ENCODE data around the gene PDK4.
"Not testable (repeated sequence)": the region's sequence is repeated elsewhere in the genome, so short reads cannot be mapped to it uniquely, and the experiment has no call there.

The PDK4 gene

DNA sequence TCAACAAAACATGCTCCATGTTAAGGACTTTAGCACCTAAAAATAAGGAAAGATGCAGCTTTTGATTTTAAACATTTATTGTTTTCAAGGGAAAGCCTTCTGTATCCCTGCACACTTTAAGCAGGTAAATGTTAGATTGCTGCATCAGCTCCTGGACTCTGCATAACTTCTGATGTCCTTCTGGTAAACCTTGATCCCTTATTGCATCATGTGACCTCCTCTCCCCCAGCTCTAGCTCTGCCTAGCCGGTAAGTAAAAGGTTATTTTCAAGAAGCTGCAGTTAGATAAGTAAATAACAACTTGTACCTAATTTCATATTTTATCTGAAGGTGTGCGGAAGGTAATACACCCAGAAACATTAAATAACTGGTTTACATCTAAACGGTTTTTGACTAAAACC, 37.5 kb downstream of the PDK4 start:
- DNase-seq: no peak

DNA sequence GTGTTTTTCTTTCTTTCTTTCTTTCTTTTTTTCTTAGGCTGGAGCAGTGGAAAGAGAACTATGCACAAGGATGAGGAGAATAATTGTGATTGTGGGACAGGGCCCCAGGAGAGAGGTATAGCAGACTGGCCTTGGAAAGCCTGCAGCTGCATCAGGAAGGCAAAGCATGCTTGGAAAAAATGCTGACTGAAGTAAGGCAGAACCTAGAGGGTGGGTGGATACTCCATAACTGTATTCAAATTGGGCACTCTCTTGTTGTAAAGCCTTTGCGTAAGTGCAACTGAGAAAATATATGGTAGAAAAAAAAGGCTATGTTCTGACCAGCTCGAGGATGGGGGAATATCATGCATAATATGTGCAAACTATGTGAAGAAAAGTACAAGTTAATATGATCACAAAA, 39.5 kb downstream of the PDK4 start:
- no peak for DNase-seq

DNA sequence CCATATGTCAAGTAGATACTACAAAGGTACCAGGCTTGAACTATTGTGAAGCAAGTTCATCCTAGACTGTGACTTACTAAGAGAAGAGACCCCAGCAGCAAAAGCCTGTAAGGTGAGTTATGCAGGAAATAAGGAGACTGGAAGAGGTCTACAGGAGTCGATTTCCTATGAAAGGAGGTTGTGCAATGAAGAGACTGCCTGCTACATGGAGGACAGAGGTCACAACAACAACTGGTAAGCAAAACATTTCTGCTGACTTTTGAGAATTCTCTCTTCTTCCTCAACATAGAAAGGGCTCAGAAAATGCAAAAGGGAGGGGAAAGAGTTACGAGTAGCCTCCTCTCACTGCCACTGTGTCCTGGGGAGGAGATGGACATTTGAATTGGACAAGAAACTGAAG, 42.4 kb downstream of the PDK4 start:
- DNase-seq: no peak

GRCh38 chr7:95552010-95552926, 44.0 kb downstream of the PDK4 start:
- not testable (repeated sequence) for DNase-seq

- DNase-seq: no peak
Observed at GRCh38 chr7:95550546-95550945, 45.8 kb downstream of the PDK4 start.

GRCh38 chr7:95549818-95550529, 46.3 kb downstream of the PDK4 start:
- DNase-seq: peak; percentile 90

DNA sequence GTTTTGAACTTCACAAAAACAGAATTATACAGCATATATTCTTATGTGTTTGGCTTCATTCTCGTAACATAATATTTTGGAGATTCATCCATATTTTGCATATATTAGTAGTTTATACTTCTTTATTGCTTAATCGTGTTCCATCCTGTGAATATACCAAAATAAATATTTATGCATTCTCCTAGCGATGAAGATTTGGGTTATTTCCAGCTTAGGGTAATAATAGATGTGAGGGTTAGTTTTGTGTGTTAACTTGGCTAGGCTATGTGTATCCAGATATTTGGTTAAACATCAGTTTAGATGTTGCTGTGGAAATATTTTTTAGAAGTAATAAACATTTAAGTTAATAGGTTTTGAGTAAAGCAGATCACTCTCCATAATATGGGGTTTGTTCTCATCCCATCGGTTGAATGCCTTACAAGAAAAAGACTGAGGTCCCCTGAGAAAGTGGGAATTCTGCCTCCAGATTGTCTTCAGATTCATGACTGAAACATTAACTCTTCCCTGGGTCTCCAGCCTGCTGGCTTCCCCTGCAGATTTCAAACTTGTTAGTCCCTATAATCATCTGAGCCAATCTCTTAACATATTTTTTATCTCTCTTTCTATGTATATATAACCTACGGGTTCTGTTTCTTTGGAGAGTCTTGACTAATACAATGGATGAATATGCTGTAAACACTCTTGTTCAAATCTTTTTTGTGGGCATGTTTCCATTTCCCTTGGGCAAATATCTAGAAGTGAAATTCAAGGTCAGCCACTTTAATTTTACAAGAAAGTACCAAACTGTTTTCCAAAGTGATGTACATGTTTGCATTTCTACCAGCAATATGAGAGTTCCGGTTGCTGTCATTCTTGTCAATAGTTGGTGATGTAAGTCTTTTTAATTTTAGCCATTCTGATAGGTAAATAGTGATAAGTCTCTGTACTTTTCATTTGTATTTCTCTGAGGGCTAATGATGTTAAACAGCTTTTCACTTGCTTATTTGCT, 48.7 kb downstream of the PDK4 start:
- no peak for DNase-seq

DNA sequence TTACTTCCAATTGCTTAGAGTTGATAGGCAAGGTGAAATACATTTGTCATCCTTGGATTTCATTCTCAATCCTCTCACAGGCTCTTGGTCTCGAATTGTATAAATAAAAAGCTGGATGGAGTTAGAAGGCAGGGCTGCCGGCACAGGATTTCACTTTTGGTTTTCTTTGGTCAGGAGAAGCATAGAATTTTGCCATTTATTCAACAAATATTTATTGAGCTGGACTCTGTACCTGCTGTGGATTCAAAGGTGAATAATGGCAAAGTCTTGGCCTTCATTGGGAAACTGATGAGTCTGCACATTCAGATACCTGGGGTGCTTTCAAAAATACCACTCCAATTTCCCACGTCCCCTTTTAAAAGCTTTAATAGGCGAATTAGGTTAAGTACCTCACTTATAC, 49.7 kb downstream of the PDK4 start:
- DNase-seq: no peak

DNA sequence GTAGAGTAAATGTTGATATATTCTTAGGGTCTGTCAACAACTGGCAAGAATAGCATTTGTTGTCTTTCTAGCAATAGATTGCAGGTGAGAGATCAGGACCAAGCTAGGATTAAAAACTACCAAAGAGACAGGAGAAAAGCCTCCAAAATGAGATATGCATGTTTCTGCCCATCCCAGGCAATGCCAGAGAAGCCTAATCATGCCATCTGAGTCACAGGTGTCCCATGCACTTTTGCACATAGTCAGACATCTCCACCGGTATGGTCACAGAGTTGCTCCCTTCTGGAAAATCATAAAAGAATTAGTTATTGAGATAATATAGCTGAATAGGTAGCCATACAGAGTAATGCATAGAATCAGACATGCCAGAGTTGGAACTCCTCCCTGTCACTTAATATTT, 50.6 kb downstream of the PDK4 start:
- DNase-seq: no peak

DNA sequence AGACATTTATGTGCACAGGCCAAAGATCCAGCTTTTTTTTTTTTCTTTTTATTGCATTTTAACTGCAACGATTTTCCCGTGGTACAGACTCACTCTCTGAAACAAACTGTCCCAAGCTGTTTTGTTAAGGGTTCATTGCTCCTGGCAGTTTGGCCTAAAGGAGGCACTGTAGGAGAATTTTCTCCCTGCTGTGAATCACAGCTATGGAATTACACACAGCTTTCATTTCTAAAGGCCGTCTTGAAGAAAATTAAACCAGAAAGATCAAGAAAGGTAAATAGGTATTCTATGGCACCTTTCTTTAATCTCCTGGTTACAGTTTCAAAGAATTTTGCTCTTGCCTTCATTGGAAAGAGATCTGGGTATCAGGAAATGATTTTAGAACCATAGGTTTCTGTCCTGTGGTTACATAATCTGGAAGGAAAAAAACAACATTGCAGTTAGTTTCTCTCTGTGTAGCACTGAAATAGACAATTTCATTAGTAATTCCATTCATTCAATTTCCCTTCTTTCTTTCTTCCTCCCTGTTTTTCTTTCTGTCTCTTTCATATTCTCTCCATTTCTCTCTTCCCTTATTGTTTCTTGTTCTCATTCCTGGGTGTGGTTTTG, 51.2 kb downstream of the PDK4 start:
- DNase-seq: peak; percentile 43

- no peak for DNase-seq
Observed at GRCh38 chr7:95544171-95544570, 52.1 kb downstream of the PDK4 start.

- no peak for DNase-seq
Observed at GRCh38 chr7:95543312-95543711, 53.0 kb downstream of the PDK4 start.

DNA sequence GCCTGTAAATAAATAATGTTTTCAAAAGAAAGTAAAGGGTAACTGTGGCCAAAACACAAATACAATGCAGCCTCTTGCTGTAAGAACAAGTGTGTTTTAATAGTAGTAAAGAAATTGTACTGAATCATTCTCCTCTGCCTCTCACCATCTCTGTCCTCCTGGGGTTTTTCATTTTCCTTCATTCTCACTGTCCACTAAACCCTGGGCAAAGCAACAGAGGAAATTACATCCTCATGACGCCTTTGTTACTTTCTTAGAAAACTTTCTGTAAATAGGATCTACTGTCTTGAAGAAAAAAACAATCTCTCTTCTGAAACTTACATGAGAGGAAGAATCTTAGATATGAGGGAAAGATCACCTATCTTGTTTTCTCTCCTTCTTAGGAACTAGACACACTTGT, 56.0 kb downstream of the PDK4 start:
- no peak for DNase-seq

GRCh38 chr7:95539426-95539825, 56.9 kb downstream of the PDK4 start:
- no peak for DNase-seq

GRCh38 chr7:95537468-95537867, 58.8 kb downstream of the PDK4 start:
- DNase-seq: no peak

DNA sequence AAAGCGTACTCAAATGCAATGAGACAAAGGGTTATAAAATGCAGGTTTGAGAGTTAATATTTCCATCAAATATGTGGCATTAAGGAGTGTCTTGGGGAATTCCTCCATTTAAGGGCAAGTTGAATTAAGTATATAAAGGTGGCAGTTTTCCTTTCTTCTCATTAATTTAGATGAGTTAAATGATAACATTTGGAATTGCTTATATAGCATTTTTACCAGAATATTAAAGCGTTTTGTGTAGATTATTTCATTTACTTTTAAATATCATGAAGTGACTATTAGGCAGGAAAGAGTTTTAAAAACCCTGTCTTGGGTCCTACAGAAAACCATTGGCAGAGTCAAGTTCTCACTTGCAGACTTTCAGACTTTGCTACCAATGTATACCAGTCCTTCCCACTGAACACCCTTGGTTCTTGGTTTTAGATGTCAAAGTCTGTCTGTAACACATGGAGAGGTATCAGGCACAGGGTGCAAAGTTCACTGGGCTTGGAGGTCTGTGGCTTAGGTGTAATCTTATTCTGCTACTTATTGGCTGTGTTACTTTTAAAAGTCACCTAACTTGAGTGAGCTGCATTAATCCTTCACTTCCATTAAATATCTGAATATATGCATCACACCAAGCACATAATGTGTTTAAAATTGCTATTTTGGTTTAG, 59.5 kb downstream of the PDK4 start:
- no peak for DNase-seq

DNA sequence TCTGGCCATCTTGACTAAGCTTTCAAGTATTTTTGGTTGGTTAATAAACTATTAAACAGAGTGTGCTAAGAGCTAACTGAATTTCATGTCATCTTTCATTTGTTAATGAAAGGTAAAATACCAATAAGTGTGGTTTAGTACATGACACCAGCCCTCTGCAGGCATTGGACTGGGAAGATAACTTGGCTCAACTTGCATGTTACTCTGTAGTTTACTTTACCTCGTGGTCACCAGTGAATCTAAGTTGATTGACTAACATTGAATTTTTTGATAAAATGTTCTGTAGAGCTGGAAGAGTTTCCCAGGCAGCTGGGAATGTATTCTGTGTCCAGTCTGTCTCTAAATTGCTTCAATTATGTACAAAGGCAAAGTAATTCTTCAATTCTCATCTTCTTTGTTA, 60.7 kb downstream of the PDK4 start:
- DNase-seq: no peak

GRCh38 chr7:95534796-95535195, 61.5 kb downstream of the PDK4 start:
- peak; percentile 11 for DNase-seq

Data from NCI-H69 (cell line).